NCI-H1105 treated with DMSO at 0.1 percent for 48 hours (cell line): Measurements from ENCODE around the gene PRELP.

Source experiments
- DNase-seq: peaks from one replicate; lab custom pipeline; 2025; lab: John Stamatoyannopoulos, UW

PRELP gene

DNA sequence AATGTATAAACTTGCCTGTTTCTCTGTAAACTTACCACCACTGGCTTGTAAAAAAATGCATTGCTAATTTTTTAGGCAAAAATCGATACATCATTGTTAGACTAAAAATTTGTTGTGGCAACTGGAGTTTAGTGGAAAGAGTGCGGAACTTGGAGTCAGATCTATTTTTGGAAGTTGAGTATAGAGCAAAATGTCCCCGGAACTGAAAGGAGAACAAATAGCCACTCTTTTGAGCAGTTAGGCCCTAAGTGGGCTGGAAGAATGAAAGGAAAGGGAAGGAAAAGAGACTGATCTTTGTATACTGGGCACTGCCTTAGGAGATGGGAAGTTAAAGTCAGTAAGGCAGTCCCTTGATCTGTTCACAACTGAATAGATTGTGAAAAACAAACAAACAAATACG lies 48.5 kb downstream of the PRELP start:
- no peak for DNase-seq

- DNase-seq, result no peak
Measured at GRCh38 chr1:203524824-203525223, 49.2 kb downstream of the PRELP start.

DNA sequence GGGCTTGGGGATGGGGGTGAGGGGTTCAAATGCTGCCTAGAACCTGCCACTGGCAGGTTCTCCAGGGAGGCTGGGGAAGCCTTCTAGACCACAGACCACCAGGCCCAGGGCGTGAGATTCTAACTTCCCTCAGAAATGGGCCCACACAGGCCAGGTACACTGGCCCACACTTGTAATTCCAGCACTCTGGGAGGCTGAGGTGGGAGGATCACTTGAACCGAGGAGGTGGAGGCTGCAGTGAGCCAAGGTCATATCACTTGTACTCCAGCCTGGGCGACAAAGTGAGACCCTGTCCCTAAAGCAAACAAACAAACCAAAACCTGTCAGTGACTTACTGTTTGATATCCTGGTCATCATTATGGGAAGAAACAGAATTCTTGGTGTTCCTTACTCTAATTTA lies 50.1 kb downstream of the PRELP start:
- DNase-seq, result no peak

GRCh38 chr1:203526130-203526529 lies 50.5 kb downstream of the PRELP start:
- DNase-seq, result no peak

- no peak for DNase-seq
Measured at GRCh38 chr1:203526572-203526971, 51.0 kb downstream of the PRELP start.

GRCh38 chr1:203527013-203527412 lies 51.4 kb downstream of the PRELP start:
- DNase-seq, result no peak

DNA sequence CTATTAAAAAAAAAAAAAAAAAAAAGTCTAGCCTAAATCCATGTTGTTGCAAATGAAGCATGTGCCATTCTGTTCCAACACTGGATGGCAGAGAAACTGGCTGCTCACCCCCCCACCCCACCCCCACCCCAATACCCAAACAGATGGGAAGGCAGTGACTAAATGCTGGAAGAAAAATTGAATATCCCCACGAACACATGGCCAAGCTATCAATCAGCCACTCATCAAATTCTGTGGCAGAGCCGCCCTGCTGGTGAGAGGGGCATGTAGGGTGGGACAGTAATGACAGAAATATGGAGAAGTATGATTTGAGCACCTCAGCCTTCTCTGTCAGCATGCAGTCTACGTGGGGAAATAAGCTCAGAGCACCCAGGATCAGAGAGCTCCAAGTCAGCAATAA lies 52.5 kb downstream of the PRELP start:
- no peak for DNase-seq

- no peak for DNase-seq
Measured at GRCh38 chr1:203528976-203529835, 53.6 kb downstream of the PRELP start.

GRCh38 chr1:203531063-203531462 lies 55.5 kb downstream of the PRELP start:
- no peak for DNase-seq

GRCh38 chr1:203534012-203534411 lies 58.4 kb downstream of the PRELP start:
- no peak for DNase-seq

DNA sequence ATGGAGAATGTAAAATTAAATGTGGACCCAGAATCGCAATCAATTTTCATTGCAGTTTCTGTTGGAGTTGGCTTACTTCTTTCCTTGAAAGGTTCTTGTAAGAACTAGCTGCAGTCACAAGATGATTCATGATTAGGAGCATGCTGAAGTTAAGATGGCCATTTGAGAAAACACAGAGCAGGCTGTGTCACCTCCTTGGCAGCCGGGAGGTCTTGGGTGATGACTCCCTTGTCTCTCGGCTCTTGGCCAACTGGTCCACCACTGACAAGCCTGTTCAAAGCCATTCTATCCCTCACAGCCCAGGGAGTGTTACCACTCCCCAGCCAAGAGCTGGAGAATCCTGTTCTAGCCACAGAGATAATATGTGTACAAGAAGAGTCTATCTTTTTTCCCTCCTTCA lies 58.9 kb downstream of the PRELP start:
- DNase-seq, result no peak

DNA sequence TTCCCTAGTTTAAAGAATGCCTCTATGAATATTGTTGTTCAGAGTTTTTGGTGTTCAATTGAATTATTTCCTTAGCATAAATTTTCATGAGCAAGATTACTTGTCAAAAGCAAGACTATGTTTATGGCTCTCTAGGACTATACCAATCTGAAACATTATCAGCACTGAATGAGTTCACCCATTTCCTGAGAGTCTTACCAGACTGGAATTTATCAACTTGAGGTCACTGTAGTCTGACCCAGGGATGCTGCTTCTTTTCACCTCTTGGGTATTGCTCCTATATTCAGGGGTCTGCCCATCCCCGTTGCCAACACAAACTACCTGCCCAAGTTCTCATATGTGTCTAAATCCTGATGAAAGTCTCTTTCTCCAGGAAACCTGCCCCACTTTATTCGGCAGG lies 61.0 kb downstream of the PRELP start:
- DNase-seq, result no peak

GRCh38 chr1:203536980-203537455 lies 61.4 kb downstream of the PRELP start:
- no peak for DNase-seq

DNA sequence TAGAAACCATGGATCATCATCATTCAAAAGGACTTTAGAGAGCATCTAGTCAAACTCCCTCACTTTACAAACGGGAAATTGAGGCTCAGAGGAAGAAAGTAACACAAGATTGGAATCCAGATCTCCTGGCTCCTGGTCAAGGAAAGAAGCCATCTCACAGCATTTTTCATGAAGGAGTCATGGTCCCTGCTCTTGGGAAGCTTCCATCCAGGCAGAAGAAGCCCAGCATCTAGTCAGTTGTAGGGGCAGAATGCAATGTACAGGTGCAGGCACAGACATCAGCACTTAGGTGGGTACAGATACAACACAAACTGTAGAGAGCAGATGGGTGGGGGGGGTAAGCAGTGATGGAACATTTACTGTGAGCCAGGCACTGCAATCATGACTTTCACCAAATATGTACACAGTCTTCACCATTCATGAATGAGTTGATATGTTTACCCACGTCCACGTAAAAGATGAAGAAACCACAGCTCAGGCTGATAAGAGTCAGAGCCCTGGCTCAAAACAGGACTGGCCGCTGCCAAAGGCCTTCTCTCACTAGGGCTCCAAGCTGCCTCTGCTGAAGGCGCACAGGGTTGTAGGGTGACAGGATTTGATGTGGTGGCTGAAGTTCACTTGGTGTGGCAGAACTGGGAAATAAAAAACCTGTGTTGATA lies 62.3 kb downstream of the PRELP start:
- DNase-seq, result no peak

DNA sequence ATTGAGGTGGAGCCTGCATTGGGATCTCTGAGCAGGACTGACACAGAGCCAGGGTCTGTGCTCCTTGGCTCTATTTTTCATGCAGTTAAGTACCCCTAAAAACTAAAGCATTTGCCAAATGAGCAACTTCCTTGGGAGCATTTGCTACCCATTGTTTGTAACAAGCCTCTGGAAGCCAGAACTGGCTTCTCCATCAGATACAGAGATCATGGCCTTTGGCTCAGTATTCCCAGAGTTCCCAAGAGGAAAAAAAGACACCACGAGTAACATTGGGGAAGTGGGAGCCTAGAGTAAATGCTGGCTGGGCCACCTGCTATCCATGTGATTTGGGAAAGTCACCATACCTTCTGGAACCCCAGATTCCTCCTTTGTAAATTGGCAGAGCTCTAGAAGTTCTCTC lies 63.1 kb downstream of the PRELP start:
- no peak for DNase-seq

DNA sequence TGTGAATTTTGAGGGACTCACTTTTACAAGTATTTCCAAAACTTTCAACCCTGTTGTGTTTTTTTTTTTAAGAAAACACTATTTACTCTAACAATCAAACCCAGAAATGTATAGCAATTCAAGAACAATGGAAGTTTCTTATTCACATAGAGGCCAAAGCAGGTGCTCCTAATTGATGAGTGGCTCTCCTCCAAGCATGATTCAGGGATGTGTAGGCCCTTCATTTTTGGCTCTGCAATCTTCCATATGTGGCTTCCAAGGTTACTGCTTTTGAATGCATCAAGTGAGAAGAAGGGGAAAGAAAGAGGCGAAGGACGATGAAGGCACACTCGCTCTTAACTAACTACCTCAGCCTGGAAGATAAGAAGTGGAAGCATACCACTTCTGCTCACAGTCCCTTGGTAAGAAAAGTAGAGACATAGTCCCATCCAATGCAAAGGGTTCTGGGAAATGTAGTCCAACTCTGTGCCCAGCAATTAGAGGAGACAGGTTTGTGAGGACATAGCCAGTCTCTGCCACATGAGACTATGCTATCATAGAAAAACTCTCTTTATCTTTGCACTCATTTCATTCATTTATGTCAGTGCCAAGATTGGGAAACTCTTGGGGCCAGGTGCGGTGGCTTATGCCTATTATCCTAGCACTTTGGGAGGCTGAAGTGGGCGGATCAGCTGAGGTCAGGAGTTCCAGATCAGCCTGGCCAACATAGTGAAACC lies 64.4 kb downstream of the PRELP start:
- no peak for DNase-seq
